ENCODE data around the gene PRDM12.
"Not testable (repeated sequence)": the region's sequence is repeated elsewhere in the genome, so short reads cannot be mapped to it uniquely, and the experiment has no call there.

The PRDM12 gene

GRCh38 chr9:130663977-130664250 is 480 bp upstream of the PRDM12 start:
- peak; percentile 43 for DNase-seq (ENCODE audit: low read depth, low spot score)

GRCh38 chr9:130665029-130665430 is 636 bp downstream of the PRDM12 start:
- DNase-seq (ENCODE audit: low read depth, low spot score): no peak

GRCh38 chr9:130665431-130666392 is 1.3 kb downstream of the PRDM12 start:
- DNase-seq (ENCODE audit: low read depth, low spot score): peak; percentile 45

- peak; percentile 33 for DNase-seq (ENCODE audit: low read depth, low spot score)
Measured at GRCh38 chr9:130666393-130667119, 2.2 kb downstream of the PRDM12 start.

- no peak for DNase-seq (ENCODE audit: low read depth, low spot score)
Measured at GRCh38 chr9:130667120-130667435, 2.7 kb downstream of the PRDM12 start.

- no peak for DNase-seq (ENCODE audit: low read depth, low spot score)
Measured at GRCh38 chr9:130668196-130668595, 3.8 kb downstream of the PRDM12 start.

- no peak for DNase-seq (ENCODE audit: low read depth, low spot score)
Measured at GRCh38 chr9:130668659-130669058, 4.3 kb downstream of the PRDM12 start.

- no peak for DNase-seq (ENCODE audit: low read depth, low spot score)
Measured at GRCh38 chr9:130669965-130670364, 5.6 kb downstream of the PRDM12 start.

- no peak for DNase-seq (ENCODE audit: low read depth, low spot score)
Measured at GRCh38 chr9:130670644-130671043, 6.2 kb downstream of the PRDM12 start.

GRCh38 chr9:130672466-130672865 is 8.1 kb downstream of the PRDM12 start:
- no peak for DNase-seq (ENCODE audit: low read depth, low spot score)

GRCh38 chr9:130672933-130673615 is 8.7 kb downstream of the PRDM12 start:
- DNase-seq (ENCODE audit: low read depth, low spot score): no peak

- DNase-seq (ENCODE audit: low read depth, low spot score): no peak
Measured at GRCh38 chr9:130675396-130675795, 11.0 kb downstream of the PRDM12 start.

GRCh38 chr9:130677252-130677651 is 12.9 kb downstream of the PRDM12 start:
- no peak for DNase-seq (ENCODE audit: low read depth, low spot score)

- peak; percentile 79 for DNase-seq (ENCODE audit: low read depth, low spot score)
Measured at GRCh38 chr9:130680836-130681768, 16.7 kb downstream of the PRDM12 start.

GRCh38 chr9:130681769-130682420 is 17.5 kb downstream of the PRDM12 start:
- DNase-seq (ENCODE audit: low read depth, low spot score): peak; percentile 55

- DNase-seq (ENCODE audit: low read depth, low spot score): peak; percentile 68
Measured at GRCh38 chr9:130682421-130683121, 18.2 kb downstream of the PRDM12 start.

- no peak for DNase-seq (ENCODE audit: low read depth, low spot score)
Measured at GRCh38 chr9:130685104-130685503, 20.7 kb downstream of the PRDM12 start.

- DNase-seq (ENCODE audit: low read depth, low spot score): not testable (repeated sequence)
Measured at GRCh38 chr9:130685945-130686344, 21.6 kb downstream of the PRDM12 start.

- no peak for DNase-seq (ENCODE audit: low read depth, low spot score)
Measured at GRCh38 chr9:130687615-130688014, 23.2 kb downstream of the PRDM12 start.

- DNase-seq (ENCODE audit: low read depth, low spot score): no peak
Measured at GRCh38 chr9:130688072-130688471, 23.7 kb downstream of the PRDM12 start.

Data from ELF-1 (cell line).